ENCODE results near the gene ALDH1L2. TPM values are rescaled to one million over a fixed set of nuclear protein-coding genes. Genes with fewer than 3 reads are reported as not detected.
"Not testable (repeated sequence)": the region's sequence is repeated elsewhere in the genome, so short reads cannot be mapped to it uniquely, and the experiment has no call there.

The ALDH1L2 gene
- total RNA-seq, 1 donor from 2014 or later: 3.0 TPM

DNA sequence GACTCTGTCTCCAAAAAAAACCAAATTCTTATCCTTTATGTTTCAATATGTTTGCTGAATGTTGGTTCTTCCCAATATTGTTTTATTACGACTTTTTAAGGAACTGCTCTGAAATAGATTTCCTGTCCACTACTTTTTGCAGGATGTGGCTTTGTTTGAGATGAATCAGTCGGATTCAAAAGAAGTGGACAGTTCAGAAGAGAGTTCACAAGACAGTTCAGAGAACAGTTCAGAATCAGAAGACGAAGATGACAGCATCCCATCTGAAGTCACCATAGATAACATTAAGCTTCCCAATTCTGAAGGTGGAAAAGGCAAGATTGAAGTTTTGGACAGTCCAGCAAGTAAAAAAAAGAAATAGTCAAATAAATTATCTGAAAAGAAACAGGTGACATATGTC is 89.9 kb downstream of the ALDH1L2 start:
- no peaks in the 10 kb centered on the region for H3K27me3 ChIP-seq (ENCODE audit: low read depth)
- no peak overlapping the region for H3K4me3 ChIP-seq
- no peak overlapping the region for H3K27ac ChIP-seq (replicated peaks)
- peaks cover 23% of the 10 kb centered on the region for H3K4me1 ChIP-seq
- H3K9me3 ChIP-seq (replicated peaks): no peaks in the 10 kb centered on the region
- H3K36me3 ChIP-seq: peaks cover 79% of the 10 kb centered on the region
- DNase-seq: no peak
- intact Hi-C loops (cut with micrococcal nuclease): no loop called here
- TF ChIP-seq, protein P1, sequence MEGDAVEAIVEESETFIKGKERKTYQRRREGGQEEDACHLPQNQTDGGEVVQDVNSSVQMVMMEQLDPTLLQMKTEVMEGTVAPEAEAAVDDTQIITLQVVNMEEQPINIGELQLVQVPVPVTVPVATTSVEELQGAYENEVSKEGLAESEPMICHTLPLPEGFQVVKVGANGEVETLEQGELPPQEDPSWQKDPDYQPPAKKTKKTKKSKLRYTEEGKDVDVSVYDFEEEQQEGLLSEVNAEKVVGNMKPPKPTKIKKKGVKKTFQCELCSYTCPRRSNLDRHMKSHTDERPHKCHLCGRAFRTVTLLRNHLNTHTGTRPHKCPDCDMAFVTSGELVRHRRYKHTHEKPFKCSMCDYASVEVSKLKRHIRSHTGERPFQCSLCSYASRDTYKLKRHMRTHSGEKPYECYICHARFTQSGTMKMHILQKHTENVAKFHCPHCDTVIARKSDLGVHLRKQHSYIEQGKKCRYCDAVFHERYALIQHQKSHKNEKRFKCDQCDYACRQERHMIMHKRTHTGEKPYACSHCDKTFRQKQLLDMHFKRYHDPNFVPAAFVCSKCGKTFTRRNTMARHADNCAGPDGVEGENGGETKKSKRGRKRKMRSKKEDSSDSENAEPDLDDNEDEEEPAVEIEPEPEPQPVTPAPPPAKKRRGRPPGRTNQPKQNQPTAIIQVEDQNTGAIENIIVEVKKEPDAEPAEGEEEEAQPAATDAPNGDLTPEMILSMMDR (IDR thresholded peaks at IDR 0.05; ENCODE audit: borderline replicate concordance): no peak

DNA sequence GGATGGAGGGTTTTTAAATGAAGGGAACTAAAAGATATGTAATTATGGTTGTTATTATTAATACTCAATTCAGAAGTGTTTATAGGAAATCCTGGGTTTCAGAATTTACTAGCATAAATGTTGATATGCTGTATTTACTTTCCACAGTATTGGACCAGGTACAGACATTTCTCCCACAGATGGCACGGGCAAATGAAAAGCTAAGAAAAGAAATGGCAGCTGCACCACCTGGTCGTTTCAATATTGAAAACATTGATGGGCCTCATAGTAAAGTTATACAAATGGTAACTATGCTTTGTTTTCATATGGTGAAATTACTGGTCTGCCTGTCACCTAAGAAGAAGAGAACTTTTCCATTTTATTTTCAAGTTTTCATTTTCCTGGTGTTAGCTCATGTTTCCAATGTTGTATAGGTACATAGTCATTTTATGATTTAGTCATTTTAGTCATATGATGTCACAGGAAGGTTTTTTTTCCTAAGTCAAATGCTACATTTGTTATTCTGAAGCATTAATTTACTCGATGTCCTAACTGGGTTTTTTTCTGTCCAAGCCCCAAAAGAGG is 92.6 kb downstream of the ALDH1L2 start:
- no peaks in the 10 kb centered on the region for H3K27me3 ChIP-seq (ENCODE audit: low read depth)
- TF ChIP-seq, protein P1 (IDR thresholded peaks at IDR 0.05; ENCODE audit: borderline replicate concordance): no peak
- peaks cover 24% of the 10 kb centered on the region for H3K4me1 ChIP-seq
- peaks cover 68% of the 10 kb centered on the region for H3K36me3 ChIP-seq
- no peaks in the 10 kb centered on the region for H3K9me3 ChIP-seq (replicated peaks)
- H3K27ac ChIP-seq (replicated peaks): peak overlapping the region; percentile 63
- DNase-seq: no peak
- no peak overlapping the region for H3K4me3 ChIP-seq
- intact Hi-C loops (cut with micrococcal nuclease): no loop called here

DNA sequence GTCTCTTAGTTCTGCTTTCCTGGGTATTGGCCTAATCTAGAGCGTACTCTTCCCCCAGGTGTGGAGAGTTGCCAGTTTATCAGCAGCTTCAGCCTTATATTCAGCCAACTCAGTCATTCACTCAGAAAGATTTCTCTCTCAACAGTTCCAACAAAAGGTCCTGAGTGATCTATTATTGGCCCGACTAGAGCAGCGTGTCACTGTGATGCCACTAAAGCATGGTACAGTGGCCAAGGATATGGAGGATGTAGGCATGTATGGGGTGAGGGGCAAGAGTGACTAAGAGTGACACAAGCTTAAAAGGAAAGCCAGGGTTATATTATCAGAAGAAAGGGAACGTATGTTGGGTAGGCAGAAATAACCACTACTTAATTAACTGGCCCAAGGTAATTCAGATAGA is 93.3 kb downstream of the ALDH1L2 start:
- DNase-seq: no peak
- intact Hi-C loops (cut with micrococcal nuclease): no loop called here
- Histone ChIP-seq H3K9me3 (replicated peaks) (no peaks in the 10 kb centered on the region), H3K4me1 (peaks cover 29% of the 10 kb centered on the region), H3K27me3 (ENCODE audit: low read depth) (no peaks in the 10 kb centered on the region), H3K27ac (replicated peaks) (peak overlapping the region; percentile 63), H3K4me3 (no peak overlapping the region), H3K36me3 (peaks cover 61% of the 10 kb centered on the region)
- TF ChIP-seq, protein P1 (IDR thresholded peaks at IDR 0.05; ENCODE audit: borderline replicate concordance): no peak

DNA sequence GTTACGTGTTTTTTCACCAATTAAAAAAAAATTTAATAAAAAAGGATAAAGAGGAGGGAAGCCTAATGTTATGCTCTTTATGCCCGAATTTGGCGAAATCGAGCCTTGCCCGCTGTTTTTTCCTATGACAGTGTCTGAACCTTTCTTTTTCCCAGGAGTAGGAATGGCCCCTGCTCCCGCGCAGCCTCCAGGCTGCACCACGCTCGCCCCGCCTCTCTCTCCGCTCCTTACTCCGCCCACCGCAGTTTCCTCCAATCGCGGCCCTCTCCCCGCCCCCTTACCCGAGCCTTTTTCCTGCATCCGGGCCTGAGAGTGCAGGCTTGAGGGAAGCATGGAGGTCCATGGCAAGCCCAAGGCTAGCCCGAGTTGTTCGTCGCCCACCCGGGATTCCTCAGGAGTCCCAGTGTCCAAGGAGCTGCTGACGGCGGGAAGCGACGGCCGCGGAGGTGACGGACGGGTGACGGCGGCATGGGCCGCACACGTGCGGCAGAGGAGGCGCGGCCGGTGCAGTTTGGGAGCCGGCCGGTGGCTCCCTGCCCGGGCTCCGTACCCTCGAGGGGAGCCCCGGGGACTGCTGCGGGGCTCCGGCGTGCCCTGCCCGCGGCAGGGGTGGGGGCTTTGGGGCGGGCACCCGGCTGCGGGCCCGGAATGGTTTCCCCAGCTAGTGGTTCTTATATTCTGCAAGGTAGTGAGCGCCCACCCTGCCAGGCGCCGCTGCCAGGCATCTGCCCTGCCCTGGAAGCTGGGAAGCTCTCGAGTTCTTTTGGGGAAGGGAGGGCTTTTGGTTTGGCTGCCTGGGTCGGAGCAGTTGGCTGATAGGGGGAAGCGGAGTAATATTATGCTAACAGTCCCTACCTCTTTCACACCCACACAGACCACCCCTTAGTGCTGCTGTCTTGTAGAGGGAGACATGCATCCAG is 98.0 kb downstream of the ALDH1L2 start, which contains the start of gene NOPCHAP1:
NOPCHAP1 (plus strand) TSS at position 295 of the 920 bp plus-strand sequence; CDS start at position 332, 37 bp downstream.
- intact Hi-C loops (cut with micrococcal nuclease): no loop called here
- peak within 1 kb of the TSS; percentile 95 for H3K4me3 ChIP-seq
- TF ChIP-seq, protein P1 (IDR thresholded peaks at IDR 0.05; ENCODE audit: borderline replicate concordance): no peak
- H3K27ac ChIP-seq (replicated peaks): peak within 1 kb of the TSS; percentile 85
- H3K9me3 ChIP-seq (replicated peaks): no peaks in the 10 kb centered on the region
- DNase-seq: peak; percentile 95
- H3K36me3 ChIP-seq: peaks cover 19% of the 10 kb centered on the region
- peaks cover 34% of the 10 kb centered on the region for H3K4me1 ChIP-seq
- H3K27me3 ChIP-seq (ENCODE audit: low read depth): no peaks in the 10 kb centered on the region

DNA sequence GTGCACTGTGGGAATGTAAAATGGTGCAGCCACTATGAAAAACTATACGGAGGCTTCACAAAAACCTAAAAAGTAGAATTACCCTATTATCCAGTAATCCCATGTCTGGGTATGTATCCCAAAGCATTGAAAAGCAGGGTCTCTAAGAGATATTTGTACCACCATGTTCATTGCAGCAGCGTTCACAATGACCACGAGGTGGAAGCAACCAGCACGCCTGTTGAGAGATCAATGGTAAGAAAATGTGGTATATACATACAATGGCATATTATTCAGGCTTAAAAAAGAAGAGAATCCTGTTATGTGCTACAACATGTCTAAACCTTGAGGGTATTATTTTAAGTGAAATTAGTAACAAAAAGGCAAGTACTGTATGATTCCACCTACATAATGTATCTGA is 99.1 kb downstream of the ALDH1L2 start:
- Histone ChIP-seq H3K27me3 (ENCODE audit: low read depth) (no peaks in the 10 kb centered on the region), H3K36me3 (peaks cover 11% of the 10 kb centered on the region), H3K4me1 (peaks cover 23% of the 10 kb centered on the region), H3K27ac (replicated peaks) (no peak overlapping the region), H3K9me3 (replicated peaks) (no peaks in the 10 kb centered on the region), H3K4me3 (peak overlapping the region; percentile 95)
- intact Hi-C loops (cut with micrococcal nuclease): no loop called here
- TF ChIP-seq, protein P1 (IDR thresholded peaks at IDR 0.05; ENCODE audit: borderline replicate concordance): no peak
- no peak for DNase-seq

DNA sequence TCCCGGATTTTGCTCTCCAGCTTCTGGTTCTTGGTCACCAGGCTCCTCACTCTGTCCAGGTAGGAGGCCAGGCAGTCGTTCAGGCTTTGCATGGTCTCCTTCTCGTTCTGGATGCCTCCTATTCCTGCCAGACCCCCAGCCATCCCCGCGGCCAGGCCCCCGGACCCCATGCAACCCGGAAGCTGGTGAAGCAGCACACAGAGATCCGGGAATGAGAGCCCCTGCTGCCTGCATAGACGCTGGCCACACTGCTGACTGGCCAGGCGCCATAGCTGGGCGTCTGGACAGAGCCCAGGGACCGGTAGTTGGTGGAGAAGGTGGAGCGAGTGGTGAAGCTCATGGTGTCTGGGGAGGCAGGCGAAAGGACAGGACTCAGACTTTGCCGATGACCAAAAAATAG is 106.6 kb downstream of the ALDH1L2 start:
- H3K36me3 ChIP-seq; H3K27ac ChIP-seq (replicated peaks); H3K27me3 ChIP-seq (ENCODE audit: low read depth); H3K4me3 ChIP-seq; H3K9me3 ChIP-seq (replicated peaks); DNase-seq; H3K4me1 ChIP-seq; intact Hi-C loops (cut with micrococcal nuclease): not testable (repeated sequence)
